Measurements from ENCODE around the gene FOXE1. TPM values are rescaled to one million over a fixed set of nuclear protein-coding genes. Genes with fewer than 3 reads are reported as not detected.

Gene FOXE1
- total and polyA plus RNA-seq, 12 donors, result 0.78 TPM; not detected in 11

DNA sequence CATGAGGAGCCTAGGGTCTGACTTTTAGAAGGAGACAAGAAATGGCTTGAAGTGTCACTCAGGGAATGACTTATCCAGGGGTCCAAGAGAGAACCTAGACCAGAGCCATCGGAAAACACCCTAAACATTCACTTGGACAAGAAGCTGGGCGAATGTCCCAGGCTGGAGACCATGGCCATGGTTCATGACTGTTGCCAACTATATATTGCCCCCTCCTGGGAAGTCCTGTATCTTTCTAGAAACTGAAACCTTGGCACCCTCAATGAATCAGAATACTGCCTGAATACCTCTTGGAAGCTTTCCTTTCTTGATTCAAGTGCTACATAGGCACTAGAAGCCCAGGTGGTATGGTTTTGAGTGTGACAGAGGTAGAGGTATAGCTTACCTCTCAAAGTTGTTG lies 39.4 kb downstream of the FOXE1 start:
- H3K4me3 ChIP-seq, result no peak overlapping the region
- intact Hi-C loops (cut with DNase I), result loop anchor here in 1 of 2 donors (5.0 kb wide), 1 partner anchor 180 kb away; no protein-coding TSS in a partner anchor
- H3K27me3 ChIP-seq, result no peaks in the 10 kb centered on the region
- no peak for TF ChIP-seq POLR2A (IDR thresholded peaks at IDR 0.05)
- TF ChIP-seq, protein P1, sequence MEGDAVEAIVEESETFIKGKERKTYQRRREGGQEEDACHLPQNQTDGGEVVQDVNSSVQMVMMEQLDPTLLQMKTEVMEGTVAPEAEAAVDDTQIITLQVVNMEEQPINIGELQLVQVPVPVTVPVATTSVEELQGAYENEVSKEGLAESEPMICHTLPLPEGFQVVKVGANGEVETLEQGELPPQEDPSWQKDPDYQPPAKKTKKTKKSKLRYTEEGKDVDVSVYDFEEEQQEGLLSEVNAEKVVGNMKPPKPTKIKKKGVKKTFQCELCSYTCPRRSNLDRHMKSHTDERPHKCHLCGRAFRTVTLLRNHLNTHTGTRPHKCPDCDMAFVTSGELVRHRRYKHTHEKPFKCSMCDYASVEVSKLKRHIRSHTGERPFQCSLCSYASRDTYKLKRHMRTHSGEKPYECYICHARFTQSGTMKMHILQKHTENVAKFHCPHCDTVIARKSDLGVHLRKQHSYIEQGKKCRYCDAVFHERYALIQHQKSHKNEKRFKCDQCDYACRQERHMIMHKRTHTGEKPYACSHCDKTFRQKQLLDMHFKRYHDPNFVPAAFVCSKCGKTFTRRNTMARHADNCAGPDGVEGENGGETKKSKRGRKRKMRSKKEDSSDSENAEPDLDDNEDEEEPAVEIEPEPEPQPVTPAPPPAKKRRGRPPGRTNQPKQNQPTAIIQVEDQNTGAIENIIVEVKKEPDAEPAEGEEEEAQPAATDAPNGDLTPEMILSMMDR (IDR thresholded peaks at IDR 0.05), result no peak
- H3K9me3 ChIP-seq (replicated peaks in 1 of 3), result no peaks in the 10 kb centered on the region
- H3K4me1 ChIP-seq (replicated peaks in 1 of 2), result no peaks in the 10 kb centered on the region
- WGBS, 4 donors, result 79 to 100% (median 82%) methylated on average over 2 of the region's 2 CpGs
- DNase-seq, result no peak
- no peaks in the 10 kb centered on the region for H3K36me3 ChIP-seq (replicated peaks in 1 of 2)
- no peak overlapping the region for H3K27ac ChIP-seq

DNA sequence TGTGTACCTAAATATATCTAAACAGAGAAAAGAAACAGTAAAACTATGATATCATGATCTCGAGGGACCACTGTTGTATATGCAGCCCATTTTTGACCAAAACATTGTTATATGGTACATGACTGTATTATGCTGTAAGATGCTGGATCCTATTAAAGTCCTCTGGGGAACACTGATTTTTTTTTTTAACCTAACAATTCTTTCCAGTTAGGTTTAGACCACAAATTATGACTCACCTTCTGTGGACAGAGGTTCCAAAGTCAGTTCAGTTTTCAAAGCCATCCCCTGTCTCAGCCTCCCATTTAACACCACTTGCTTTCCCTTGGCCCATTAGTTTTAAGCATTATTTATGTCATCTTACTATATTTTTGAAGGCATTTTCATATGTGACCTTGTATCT lies 42.2 kb downstream of the FOXE1 start:
- 92 to 96% (median 95%) methylated on average over 1 of the region's 1 CpG for WGBS, 4 donors
- TF ChIP-seq POLR2A (IDR thresholded peaks at IDR 0.05), result no peak
- TF ChIP-seq, protein P1 (IDR thresholded peaks at IDR 0.05), result no peak
- no peaks in the 10 kb centered on the region for H3K27me3 ChIP-seq
- H3K36me3 ChIP-seq (replicated peaks in 1 of 2), result no peaks in the 10 kb centered on the region
- intact Hi-C loops (cut with DNase I), result loop anchor here in 1 of 2 donors (5.0 kb wide), 1 partner anchor 183 kb away; no protein-coding TSS in a partner anchor
- H3K4me3 ChIP-seq, result no peak overlapping the region
- H3K27ac ChIP-seq, result no peak overlapping the region
- no peaks in the 10 kb centered on the region for H3K9me3 ChIP-seq (replicated peaks in 1 of 3)
- H3K4me1 ChIP-seq (replicated peaks in 1 of 2), result peaks cover 0 to 5% of the 10 kb centered on the region in 2 donors
- no peak for DNase-seq

GRCh38 chr9:97895695-97896332 lies 42.8 kb downstream of the FOXE1 start:
- no peaks in the 10 kb centered on the region for H3K27me3 ChIP-seq
- TF ChIP-seq, protein P1 (IDR thresholded peaks at IDR 0.05), result no peak
- TF ChIP-seq POLR2A (IDR thresholded peaks at IDR 0.05), result no peak
- no peaks in the 10 kb centered on the region for H3K36me3 ChIP-seq (replicated peaks in 1 of 2)

DNA sequence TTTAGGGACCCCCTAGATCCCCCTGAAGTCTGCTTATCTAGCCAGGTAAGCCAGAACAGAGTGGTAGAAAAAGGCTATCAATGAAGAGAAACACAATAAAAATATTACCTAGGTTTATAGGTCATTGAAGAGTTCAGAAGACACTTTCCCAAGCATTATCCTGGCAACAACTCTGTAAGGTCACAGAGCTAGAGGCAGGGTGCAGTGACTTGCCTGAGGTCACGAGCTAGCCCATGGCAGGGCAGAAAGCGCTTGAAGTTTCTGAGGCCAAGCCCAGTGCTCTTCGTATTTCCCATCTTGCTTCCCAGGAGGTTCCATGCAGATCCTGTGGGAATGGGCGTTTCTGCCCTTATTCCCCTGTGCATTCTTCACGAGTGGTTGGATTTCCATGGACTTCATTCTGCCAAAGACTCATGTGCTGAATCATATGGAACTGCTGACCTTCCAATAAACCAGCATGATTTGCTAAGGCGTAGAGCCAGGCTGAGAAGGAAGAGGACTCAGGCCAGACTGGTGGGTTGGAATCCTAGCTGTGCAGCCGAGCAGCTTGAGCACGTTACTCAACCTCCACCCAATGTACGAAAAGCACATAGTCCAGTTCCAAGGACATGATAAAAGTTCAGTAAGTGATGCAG lies 47.2 kb downstream of the FOXE1 start:
- peak in 1 of 7 donors; percentile 47 for DNase-seq
- WGBS, 4 donors, result 80 to 92% (median 83%) methylated on average over 9 of the region's 9 CpGs
- Histone ChIP-seq H3K27ac (peak overlapping the region in 1 of 5 donors; percentile 11), H3K36me3 (replicated peaks in 1 of 2) (peaks cover 0 to 6% of the 10 kb centered on the region in 2 donors), H3K4me3 (no peak overlapping the region), H3K4me1 (replicated peaks in 1 of 2) (peaks cover 0 to 14% of the 10 kb centered on the region in 2 donors), H3K27me3 (no peaks in the 10 kb centered on the region), H3K9me3 (replicated peaks in 1 of 3) (no peaks in the 10 kb centered on the region)
- intact Hi-C loops (cut with DNase I), result no loop called here
- TF ChIP-seq POLR2A (IDR thresholded peaks at IDR 0.05), result no peak
- TF ChIP-seq, protein P1 (IDR thresholded peaks at IDR 0.05), result no peak

More at GRCh38 chr9:97895695-97896332, 42.8 kb downstream of the FOXE1 start:
- intact Hi-C loops (cut with DNase I), result loop anchor here in 1 of 2 donors (5.0 kb wide), 1 partner anchor 184 kb away; no protein-coding TSS in a partner anchor
- 75 to 94% (median 80%) methylated on average over 3 to 6 of the region's 6 CpGs for WGBS, 4 donors
- no peak for DNase-seq
- peaks cover 0 to 11% of the 10 kb centered on the region in 2 donors for H3K4me1 ChIP-seq (replicated peaks in 1 of 2)
- H3K4me3 ChIP-seq, result no peak overlapping the region
- no peak overlapping the region for H3K27ac ChIP-seq
- no peaks in the 10 kb centered on the region for H3K9me3 ChIP-seq (replicated peaks in 1 of 3)
